Kidney epithelial cell (primary cell): ENCODE measurements around the gene SSNA1. TPM values are rescaled to one million over a fixed set of nuclear protein-coding genes. Genes with fewer than 3 reads are reported as not detected.

ENCODE experiments used
- DNase-seq: peaks from one replicate; pipeline ENCODE4 v3.0.0-alpha.2; 2010; ENCODE audit warnings: low read depth
- H3K27me3 ChIP-seq: 2 replicates; pipeline ENCODE4 v1.6.0; 2011; ENCODE audit warnings: low read length; ENCODE audit not compliant: control insufficient read depth, insufficient read depth
- H3K36me3 ChIP-seq: 2 replicates; pipeline ENCODE4 v1.5.1; 2011; ENCODE audit warnings: low read length; ENCODE audit not compliant: control insufficient read depth, insufficient read depth
- H3K4me3 ChIP-seq: 2 replicates; pipeline ENCODE4 v1.5.1; 2011; ENCODE audit warnings: low read depth, mild to moderate bottlenecking, control low read depth, low read length
- total RNA-seq: library from RNA; depleted of rRNA; stranded (reverse); fragments of >200 nt; gene quantifications from 2 replicates; pipeline ENCODE4 v1.2.3, GENCODE V29; 2015
- TF ChIP-seq, protein P1 (sequence below): IDR thresholded peaks from 2 replicates; pipeline ENCODE4 v1.5.1; 2011; ENCODE audit warnings: mild to moderate bottlenecking, moderate library complexity, low read length, control low read depth, inconsistent platforms; ENCODE audit not compliant: insufficient read depth, poor library complexity, severe bottlenecking

Gene SSNA1
- total RNA-seq, 1 donor from 2014 or later = 95.1 TPM

DNA sequence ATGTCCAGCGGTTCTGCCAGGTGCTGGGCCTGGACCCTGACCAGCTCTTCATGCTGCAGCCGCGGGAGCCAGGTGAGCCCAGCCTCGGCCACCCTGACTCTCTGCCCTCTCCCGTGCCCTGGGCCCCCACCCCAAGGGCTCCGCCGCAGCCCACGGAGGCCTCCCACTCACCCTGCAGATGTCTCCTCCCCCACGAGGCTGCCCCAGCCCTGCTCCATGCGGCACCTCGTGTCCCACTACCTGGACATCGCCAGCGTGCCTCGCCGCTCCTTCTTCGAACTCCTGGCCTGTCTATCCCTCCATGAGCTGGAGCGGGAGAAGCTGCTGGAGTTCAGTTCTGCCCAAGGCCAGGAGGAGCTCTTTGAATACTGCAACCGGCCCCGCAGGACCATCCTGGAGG lies 26.1 kb downstream of the SSNA1 start:
- TF ChIP-seq, protein P1, sequence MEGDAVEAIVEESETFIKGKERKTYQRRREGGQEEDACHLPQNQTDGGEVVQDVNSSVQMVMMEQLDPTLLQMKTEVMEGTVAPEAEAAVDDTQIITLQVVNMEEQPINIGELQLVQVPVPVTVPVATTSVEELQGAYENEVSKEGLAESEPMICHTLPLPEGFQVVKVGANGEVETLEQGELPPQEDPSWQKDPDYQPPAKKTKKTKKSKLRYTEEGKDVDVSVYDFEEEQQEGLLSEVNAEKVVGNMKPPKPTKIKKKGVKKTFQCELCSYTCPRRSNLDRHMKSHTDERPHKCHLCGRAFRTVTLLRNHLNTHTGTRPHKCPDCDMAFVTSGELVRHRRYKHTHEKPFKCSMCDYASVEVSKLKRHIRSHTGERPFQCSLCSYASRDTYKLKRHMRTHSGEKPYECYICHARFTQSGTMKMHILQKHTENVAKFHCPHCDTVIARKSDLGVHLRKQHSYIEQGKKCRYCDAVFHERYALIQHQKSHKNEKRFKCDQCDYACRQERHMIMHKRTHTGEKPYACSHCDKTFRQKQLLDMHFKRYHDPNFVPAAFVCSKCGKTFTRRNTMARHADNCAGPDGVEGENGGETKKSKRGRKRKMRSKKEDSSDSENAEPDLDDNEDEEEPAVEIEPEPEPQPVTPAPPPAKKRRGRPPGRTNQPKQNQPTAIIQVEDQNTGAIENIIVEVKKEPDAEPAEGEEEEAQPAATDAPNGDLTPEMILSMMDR = no peak
- no peak for DNase-seq
- no peak overlapping the region for H3K4me3 ChIP-seq
- no peaks in the 10 kb centered on the region for H3K36me3 ChIP-seq
- H3K27me3 ChIP-seq = no peaks in the 10 kb centered on the region

DNA sequence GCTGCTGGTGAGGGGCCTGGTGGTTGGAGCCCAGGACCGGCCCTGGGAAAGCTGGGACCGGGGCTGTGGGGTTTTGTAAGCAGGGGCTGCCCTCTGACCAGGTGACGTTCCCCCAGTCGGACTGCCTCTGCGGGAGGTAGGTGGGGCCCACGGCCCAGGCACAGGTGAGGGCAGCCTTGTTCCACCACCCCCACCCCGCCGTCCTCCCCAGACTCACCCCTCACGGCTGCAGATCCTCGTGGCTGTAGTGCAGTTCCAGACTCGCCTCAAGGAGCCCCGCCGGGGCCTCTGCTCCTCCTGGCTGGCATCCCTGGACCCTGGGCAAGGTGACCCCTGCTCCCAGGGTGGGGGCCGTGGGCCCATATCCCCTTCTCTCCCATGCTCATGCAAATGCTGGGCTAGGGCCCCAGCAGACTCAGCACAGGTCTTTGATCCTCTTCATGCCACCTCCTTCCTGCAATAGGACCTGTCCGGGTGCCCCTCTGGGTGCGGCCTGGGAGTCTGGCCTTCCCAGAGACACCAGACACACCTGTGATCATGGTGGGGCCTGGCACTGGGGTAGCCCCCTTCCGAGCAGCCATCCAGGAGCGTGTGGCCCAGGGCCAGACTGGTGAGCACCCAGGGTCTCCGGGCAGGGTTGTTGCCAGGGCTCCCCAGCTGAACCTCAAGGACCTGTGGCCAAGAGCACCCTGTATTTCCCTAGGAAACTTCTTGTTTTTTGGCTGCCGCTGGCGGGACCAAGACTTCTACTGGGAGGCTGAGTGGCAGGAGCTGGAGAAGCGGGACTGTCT lies 26.9 kb downstream of the SSNA1 start:
- Histone ChIP-seq H3K4me3 (no peak overlapping the region), H3K27me3 (no peaks in the 10 kb centered on the region), H3K36me3 (no peaks in the 10 kb centered on the region)
- TF ChIP-seq, protein P1 = no peak
- no peak for DNase-seq

DNA sequence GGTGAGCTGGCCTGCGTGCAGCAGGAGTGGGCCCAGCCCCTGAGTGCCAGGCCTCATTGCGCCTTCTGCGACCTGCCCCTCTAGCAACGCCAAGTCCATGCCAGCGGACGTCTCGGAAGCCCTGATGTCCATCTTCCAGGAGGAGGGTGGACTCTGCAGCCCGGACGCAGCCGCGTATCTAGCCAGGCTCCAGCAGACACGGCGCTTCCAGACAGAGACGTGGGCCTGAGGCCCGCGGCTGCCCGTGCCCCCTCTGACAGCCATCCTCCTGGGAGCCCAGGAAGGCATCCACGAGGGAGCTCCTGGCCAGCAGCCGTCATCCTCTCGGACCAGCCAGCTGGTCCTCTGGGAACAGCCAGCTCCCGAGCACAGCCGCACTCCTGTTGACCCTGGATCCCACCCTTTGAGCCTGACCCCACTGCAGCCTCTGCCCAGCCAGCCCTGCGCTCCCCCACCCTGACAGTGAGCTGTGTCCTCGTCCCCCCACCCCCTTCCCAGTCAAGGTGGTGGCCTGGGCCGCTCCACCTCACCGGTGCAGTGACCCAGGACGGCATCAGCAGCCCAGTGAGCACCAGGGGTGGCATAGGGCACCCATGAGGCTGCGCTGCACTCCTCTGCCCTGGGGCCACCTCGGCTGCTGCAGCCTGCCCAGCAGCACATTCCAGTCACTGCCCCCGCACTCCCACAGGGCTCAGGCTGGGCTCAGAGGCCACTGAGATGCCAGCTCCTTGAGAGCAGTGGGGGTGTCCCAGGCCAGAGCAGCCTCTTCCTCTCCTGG lies 27.9 kb downstream of the SSNA1 start:
- no peak for DNase-seq
- TF ChIP-seq, protein P1 = no peak
- no peak overlapping the region for H3K4me3 ChIP-seq
- H3K27me3 ChIP-seq = no peaks in the 10 kb centered on the region
- no peaks in the 10 kb centered on the region for H3K36me3 ChIP-seq

DNA sequence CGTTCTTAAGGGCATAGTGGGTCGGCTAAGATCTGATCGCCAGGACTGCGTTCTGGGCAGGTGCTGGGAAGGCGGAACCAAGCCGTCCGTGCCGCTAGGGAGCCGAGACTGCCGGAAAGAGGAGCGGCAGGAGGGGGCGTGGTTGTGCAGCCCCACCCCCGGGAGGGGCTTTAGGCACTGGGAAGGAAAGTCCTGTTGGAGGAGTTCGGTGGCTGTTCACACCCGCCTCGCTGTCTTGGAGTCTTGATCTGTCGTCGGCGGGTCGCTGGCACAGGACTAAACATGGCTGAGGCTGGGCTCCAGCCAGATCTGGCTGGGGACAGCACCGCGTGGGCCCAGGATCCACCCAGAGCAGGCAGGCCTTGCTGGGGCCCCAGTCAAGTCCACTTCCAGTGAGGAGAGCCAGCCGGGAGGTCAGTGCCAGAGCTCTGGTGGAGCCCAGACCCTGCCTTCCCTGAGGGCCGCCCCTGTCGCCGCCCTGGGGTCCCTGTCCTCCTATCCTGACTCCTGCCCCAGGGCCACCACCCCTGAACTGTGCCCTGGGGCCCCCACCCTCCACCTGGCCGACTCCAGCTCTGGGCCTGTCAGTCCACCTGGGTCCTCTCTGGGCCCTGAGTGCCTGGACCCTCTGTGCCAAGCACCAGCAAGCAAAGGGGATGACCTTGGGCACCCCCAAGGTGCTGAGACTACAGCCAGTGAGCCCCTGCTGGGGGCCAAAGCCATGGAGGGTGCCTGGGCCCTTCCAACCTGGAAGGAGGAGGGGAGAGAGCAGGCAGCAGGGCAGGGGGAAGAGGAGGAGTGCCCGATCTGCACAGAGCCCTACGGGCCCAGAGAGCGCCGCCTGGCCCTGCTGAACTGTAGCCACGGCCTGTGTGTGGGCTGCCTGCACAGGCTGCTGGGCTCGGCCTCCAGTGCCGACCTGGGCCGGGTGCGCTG lies 29.1 kb downstream of the SSNA1 start:
- no peak for DNase-seq
- TF ChIP-seq, protein P1 = no peak
- no peak overlapping the region for H3K4me3 ChIP-seq
- no peaks in the 10 kb centered on the region for H3K36me3 ChIP-seq
- no peaks in the 10 kb centered on the region for H3K27me3 ChIP-seq

DNA sequence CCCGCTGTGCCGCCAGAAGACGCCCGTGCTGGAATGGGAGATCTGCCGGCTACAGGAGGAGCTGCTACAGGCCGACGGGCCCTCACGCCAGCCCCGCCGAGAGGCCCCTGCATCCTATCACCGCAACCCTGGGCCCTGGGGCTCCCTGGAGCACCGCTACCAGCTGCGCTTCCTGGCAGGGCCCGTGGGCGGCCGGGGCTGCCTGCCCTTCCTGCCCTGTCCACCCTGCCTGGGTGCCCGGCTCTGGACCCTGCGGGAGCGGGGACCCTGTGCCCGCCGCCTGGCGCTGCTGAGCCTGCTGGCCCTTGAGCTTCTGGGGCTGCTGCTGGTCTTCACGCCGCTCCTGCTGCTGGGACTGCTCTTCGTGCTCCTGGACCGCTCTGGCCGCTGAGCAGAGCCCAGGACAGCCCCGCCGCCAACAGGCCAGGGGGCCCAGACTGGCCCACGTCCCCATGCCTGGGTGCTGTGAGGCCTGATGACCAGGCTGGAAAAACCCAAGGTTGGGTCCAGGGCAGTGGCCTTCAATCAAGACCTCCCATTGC lies 29.8 kb downstream of the SSNA1 start:
- H3K36me3 ChIP-seq = no peaks in the 10 kb centered on the region
- no peaks in the 10 kb centered on the region for H3K27me3 ChIP-seq
- no peak for DNase-seq
- TF ChIP-seq, protein P1 = no peak
- H3K4me3 ChIP-seq = no peak overlapping the region
